ENCODE results near the gene STRADB. TPM values are rescaled to one million over a fixed set of nuclear protein-coding genes. Genes with fewer than 3 reads are reported as not detected.

The STRADB gene
- total RNA-seq, 1 donor from 2014 or later, result 30.6 TPM

GRCh38 chr2:201413143-201413542 lies 38.4 kb upstream of the STRADB start:
- H3K36me3 Mint-ChIP-seq, result peaks cover 16% of the 10 kb centered on the region
- TF ChIP-seq, protein P1, sequence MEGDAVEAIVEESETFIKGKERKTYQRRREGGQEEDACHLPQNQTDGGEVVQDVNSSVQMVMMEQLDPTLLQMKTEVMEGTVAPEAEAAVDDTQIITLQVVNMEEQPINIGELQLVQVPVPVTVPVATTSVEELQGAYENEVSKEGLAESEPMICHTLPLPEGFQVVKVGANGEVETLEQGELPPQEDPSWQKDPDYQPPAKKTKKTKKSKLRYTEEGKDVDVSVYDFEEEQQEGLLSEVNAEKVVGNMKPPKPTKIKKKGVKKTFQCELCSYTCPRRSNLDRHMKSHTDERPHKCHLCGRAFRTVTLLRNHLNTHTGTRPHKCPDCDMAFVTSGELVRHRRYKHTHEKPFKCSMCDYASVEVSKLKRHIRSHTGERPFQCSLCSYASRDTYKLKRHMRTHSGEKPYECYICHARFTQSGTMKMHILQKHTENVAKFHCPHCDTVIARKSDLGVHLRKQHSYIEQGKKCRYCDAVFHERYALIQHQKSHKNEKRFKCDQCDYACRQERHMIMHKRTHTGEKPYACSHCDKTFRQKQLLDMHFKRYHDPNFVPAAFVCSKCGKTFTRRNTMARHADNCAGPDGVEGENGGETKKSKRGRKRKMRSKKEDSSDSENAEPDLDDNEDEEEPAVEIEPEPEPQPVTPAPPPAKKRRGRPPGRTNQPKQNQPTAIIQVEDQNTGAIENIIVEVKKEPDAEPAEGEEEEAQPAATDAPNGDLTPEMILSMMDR (conservative IDR thresholded peaks at IDR 0.05), result no peak
- H3K4me1 Mint-ChIP-seq (ENCODE audit: unreplicated experiment), result no peaks in the 10 kb centered on the region
- no peak overlapping the region for H3K4me3 Mint-ChIP-seq
- no peaks in the 10 kb centered on the region for H3K9me3 Mint-ChIP-seq
- DNase-seq (ENCODE audit: extremely low spot score, unreplicated experiment), result no peak
- no peak overlapping the region for H3K27ac Mint-ChIP-seq
- H3K27me3 Mint-ChIP-seq, result no peaks in the 10 kb centered on the region

DNA sequence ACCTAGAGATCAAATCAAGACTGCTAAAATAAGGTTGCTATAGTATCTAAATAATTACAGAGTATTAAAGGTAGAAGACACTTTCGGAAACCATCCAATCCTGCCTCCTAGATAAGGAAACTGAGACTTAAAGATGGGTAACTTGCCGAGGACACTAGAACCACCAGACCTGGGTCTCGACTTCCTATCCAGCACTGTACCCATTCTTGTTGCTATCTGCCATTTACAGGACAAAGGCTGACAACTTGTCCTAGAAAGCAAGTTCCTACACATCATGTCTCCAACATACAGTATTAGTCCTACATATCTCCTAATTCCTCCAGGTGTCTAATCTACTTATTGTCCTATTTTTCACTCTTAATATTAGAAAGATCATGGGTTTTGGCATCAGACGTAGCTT lies 38.0 kb upstream of the STRADB start:
- no peak overlapping the region for H3K27ac Mint-ChIP-seq
- no peak for DNase-seq (ENCODE audit: extremely low spot score, unreplicated experiment)
- TF ChIP-seq, protein P1 (conservative IDR thresholded peaks at IDR 0.05), result no peak
- H3K9me3 Mint-ChIP-seq, result no peaks in the 10 kb centered on the region
- no peak overlapping the region for H3K4me3 Mint-ChIP-seq
- no peaks in the 10 kb centered on the region for H3K27me3 Mint-ChIP-seq
- no peaks in the 10 kb centered on the region for H3K4me1 Mint-ChIP-seq (ENCODE audit: unreplicated experiment)
- peaks cover 16% of the 10 kb centered on the region for H3K36me3 Mint-ChIP-seq

GRCh38 chr2:201414099-201415023 lies 37.2 kb upstream of the STRADB start:
- Mint-ChIP-seq H3K27ac (no peak overlapping the region), H3K36me3 (peaks cover 16% of the 10 kb centered on the region), H3K4me1 (ENCODE audit: unreplicated experiment) (no peaks in the 10 kb centered on the region), H3K4me3 (no peak overlapping the region), H3K9me3 (no peaks in the 10 kb centered on the region), H3K27me3 (no peaks in the 10 kb centered on the region)
- TF ChIP-seq, protein P1 (conservative IDR thresholded peaks at IDR 0.05), result no peak
- DNase-seq (ENCODE audit: extremely low spot score, unreplicated experiment), result no peak

DNA sequence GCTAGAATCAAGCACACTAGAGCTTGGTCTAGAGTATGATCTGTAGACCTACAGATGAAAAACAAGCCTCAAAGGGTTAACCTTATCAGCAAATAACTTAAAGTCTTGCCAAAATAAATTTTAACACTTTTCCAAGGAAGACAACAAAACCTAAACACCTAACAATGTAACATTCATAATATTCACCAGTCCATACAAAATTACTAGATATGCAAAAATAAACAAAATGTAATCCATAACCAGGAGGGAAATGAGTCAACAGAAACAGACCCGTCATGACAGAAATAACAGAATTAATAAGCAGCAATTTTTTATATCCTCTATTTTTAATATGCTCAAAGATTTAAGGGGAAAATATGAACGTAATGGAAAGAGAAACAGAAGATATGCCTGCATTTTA lies 36.4 kb upstream of the STRADB start:
- no peak for DNase-seq (ENCODE audit: extremely low spot score, unreplicated experiment)
- Mint-ChIP-seq H3K9me3 (no peaks in the 10 kb centered on the region), H3K4me1 (ENCODE audit: unreplicated experiment) (no peaks in the 10 kb centered on the region), H3K4me3 (no peak overlapping the region), H3K27ac (no peak overlapping the region), H3K36me3 (peaks cover 20% of the 10 kb centered on the region), H3K27me3 (no peaks in the 10 kb centered on the region)
- TF ChIP-seq, protein P1 (conservative IDR thresholded peaks at IDR 0.05), result no peak

DNA sequence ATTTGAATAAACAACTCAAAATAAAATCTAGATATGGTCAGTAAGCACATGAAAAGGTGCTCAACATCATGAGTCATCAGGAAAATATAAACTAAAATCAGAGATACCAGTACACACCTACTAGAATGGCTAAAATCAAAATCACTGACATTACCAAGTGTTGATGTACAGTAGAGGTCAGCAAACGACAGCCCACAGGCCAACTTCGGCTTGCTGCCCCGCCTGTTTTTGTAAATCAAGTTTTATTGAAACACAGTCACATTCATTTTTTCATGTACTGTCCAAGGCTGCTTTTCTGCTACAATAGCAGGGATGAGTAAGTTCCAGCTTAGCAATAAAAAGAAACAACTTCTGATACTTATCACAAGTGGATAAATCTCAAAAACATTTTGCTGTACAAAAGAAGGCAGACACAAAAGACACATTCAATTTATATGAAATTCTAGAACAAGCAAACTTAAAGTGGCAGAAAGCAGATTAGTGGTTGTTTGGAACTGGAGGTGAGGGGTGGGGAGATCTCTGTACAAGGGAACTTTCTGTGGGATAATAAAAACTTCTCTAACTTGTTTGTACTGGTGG lies 32.4 kb upstream of the STRADB start:
- Mint-ChIP-seq H3K27ac (peak overlapping the region; percentile 57), H3K27me3 (no peaks in the 10 kb centered on the region), H3K4me1 (ENCODE audit: unreplicated experiment) (no peaks in the 10 kb centered on the region), H3K4me3 (no peak overlapping the region), H3K9me3 (no peaks in the 10 kb centered on the region), H3K36me3 (peaks cover 10% of the 10 kb centered on the region)
- DNase-seq (ENCODE audit: extremely low spot score, unreplicated experiment), result no peak
- TF ChIP-seq, protein P1 (conservative IDR thresholded peaks at IDR 0.05), result no peak
